GM19240 (cell line): ENCODE results near the gene MTG2.

Experiments used
- DNase-seq: peaks from one replicate; pipeline ENCODE4 v3.0.0; 2011; ENCODE audit warnings: low spot score; ENCODE audit not compliant: insufficient read length

The MTG2 gene

GRCh38 chr20:62202676-62203377 lies 20.0 kb downstream of the MTG2 start:
- DNase-seq: no peak

GRCh38 chr20:62203378-62204030 lies 20.7 kb downstream of the MTG2 start:
- no peak for DNase-seq

GRCh38 chr20:62205618-62206387 lies 23.0 kb downstream of the MTG2 start:
- no peak for DNase-seq

GRCh38 chr20:62206388-62206775 lies 23.6 kb downstream of the MTG2 start:
- DNase-seq: no peak

- no peak for DNase-seq
Observed at GRCh38 chr20:62208061-62208794, 25.4 kb downstream of the MTG2 start.

- no peak for DNase-seq
Observed at GRCh38 chr20:62208795-62209755, 26.2 kb downstream of the MTG2 start.

GRCh38 chr20:62209850-62210495 lies 27.1 kb downstream of the MTG2 start:
- DNase-seq: no peak

GRCh38 chr20:62210496-62210855 lies 27.6 kb downstream of the MTG2 start:
- no peak for DNase-seq

GRCh38 chr20:62211216-62211615 lies 28.4 kb downstream of the MTG2 start:
- DNase-seq: no peak

GRCh38 chr20:62211769-62212288 lies 29.0 kb downstream of the MTG2 start:
- DNase-seq: no peak

GRCh38 chr20:62212299-62212698 lies 29.5 kb downstream of the MTG2 start:
- DNase-seq: no peak

- DNase-seq: no peak
Observed at GRCh38 chr20:62214067-62214466, 31.2 kb downstream of the MTG2 start.

GRCh38 chr20:62215020-62215990 lies 32.5 kb downstream of the MTG2 start:
- no peak for DNase-seq

- no peak for DNase-seq
Observed at GRCh38 chr20:62215991-62216635, 33.3 kb downstream of the MTG2 start.

GRCh38 chr20:62216636-62217566 lies 34.1 kb downstream of the MTG2 start:
- no peak for DNase-seq

- DNase-seq: no peak
Observed at GRCh38 chr20:62217913-62218773, 35.3 kb downstream of the MTG2 start.
